NCI-H2227 (cell line): ENCODE measurements around the gene GP1BA.

Experiments used
- DNase-seq: peaks from one replicate; lab custom pipeline; 2025; ENCODE audit not compliant: unreplicated experiment; lab: John Stamatoyannopoulos, UW

Gene GP1BA

DNA sequence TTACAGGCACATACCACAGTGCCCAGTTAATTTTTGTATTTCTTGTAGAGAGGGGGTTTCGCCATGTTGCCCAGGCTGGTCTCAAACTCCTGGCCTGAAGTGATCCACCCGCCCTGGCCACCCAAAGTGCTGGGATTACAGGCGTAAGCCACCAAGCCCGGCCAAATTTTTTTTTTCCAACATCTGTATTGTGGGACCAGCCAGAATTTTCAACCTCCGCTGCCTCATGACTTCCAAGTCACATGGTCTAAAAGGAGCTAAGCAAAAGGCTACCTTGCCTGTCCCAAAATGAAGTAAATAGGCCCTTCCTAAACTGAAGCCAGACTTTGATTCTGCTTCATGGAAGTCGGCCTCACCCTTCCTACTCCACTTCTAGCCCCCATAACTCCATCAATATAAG, 39.7 kb downstream of the GP1BA start:
- no peak for DNase-seq

DNA sequence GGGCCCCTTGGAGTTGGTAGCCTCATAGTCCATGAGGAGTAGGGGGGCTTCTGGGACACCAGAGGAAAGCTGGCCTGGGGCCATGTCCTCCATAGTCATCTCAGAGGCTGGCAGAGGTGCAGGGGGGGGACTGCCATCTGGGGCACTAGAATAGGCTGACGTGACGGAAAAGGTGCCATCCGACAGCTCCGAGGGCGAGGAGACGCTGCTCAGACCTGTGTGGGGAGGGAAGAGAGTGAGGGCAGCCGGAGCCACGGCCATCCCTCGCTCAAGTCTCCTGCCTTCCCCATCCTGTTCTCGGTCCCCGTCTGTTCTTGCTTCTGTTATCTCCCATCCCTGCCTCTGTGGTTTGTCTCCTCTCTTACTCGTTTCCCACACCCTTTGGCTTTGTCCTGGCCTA, 40.2 kb downstream of the GP1BA start:
- no peak for DNase-seq

DNA sequence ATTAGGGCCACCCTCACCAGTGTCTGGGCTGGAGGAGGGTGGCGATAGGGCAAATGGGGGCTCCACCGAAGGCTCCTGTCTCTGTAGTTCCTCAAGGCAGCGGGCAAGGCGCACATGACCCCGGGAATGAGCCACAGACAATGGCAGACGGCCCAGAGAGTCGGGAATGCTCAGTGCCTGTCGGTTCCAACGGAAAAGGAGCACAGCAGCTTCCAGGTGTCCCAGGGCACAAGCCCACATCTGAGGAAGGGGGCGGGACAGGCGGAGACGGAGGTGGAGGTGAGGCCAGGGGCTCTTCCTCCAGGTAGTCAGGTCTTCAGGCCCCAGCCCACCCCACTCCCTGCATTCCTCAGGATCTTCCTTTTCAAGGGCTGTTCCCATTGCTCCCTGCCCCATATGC, 40.7 kb downstream of the GP1BA start:
- DNase-seq: no peak

DNA sequence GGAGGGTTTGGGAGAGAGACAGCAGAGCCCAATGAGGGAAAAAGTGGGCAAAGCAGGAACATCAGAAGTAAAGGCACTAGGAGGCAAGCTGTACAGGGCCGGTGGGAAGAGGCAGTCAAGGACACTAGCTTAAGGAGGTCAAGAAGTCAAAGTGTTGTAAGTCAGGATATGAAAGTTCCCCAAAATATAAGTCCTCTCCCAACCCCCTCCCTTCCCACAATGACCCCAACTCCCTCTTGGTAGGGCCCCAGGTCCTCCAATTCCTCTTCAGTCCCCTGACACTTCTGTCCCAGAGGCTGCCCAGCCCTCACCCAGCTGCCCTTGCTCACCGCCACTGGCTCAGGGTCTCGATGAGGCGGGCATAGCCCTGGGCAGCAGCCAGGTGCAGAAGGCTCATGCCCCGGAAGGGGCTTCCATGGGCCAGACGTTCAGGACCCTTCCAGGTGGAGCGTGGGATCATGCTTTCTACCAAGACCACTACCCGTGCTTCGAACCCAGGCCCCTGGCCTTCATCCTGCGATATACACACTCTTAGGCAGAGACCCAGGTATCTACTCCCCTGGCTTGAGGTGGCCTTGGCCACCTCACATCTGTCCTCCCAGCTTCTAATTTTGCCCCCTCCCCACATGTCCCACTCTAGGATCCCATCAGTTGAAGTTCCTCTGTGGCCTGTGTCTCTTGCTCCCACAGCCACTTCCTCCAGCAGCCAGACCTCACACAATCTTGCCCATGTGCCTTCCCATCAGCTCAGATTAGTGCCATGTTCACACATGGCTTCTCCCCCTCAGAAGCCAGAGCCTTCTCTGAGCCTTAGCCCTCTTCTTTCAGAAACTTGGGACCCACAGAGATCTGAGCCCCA, 41.4 kb downstream of the GP1BA start:
- DNase-seq: no peak

DNA sequence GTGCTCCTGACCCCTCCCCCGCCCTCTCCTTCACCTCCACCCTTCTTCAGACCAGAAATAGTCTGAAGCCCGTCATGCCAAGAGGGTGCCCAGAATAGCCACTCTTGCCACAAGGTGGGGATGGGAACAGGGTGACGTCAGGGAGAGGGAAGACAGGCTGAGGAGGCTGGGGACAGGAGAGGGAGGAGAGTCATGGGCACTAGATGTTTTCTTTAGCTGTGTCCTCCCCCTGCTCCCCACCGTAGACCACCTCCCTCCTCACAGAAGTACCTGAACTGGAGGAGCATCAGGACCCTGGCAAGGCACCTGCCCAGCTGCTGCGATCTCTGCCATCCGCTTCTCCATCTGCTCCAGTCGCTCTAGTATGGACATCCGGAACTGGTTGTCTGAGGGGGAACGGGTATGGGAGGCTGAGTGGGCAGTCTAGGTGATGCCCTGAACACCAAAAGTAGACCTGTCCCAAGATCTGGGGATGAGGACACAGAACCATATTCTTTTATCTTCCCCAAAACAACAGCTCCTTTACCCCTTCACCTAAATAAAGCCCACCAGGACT, 42.1 kb downstream of the GP1BA start:
- no peak for DNase-seq

DNA sequence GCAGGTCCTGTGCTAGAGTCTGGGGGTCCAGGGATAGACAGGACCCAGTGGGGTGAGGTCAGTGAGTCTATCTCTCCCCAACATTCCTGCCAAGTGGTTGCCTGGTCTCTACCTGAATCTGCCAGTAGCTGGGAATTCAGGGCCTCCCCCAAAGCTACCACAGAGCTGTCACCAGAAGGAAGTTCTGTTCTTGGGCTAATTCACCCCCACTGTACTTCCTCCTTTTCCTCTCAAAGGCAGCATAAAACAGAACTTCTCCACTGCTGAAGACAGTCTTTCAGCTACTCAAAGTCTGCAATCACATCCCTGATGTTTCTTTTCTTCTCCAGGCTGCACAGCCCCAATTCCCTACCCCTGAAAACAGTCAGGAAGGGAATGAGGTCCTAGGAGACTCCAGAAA, 46.6 kb downstream of the GP1BA start:
- no peak for DNase-seq

DNA sequence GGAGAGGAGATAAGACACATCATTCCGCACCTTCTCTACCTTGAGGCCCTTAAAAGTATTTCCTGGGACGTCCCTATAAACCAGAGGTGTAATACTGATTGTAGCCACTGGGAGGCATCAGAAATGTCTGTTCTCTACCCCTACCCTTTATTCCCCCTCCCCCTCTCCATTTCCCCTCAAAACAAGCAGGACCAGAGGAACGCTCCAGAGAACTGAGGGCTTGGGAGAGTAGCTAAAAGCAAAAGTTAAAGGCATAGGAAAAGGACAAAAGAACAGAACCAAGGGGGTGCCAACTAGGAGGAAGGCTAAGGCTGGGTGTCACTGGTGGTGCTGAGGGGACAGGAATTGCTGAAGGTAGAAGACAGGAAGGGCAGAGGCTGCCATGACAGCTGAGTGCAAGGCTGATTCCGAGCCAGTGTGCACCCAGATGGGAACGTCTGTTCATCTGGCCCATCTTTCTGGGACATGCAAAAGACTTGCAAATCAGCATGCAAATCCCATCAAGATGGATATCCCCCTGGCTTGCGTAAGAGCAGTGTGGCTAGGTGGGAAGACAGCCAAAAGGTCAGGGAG, 48.7 kb downstream of the GP1BA start:
- DNase-seq: peak; percentile 59

DNA sequence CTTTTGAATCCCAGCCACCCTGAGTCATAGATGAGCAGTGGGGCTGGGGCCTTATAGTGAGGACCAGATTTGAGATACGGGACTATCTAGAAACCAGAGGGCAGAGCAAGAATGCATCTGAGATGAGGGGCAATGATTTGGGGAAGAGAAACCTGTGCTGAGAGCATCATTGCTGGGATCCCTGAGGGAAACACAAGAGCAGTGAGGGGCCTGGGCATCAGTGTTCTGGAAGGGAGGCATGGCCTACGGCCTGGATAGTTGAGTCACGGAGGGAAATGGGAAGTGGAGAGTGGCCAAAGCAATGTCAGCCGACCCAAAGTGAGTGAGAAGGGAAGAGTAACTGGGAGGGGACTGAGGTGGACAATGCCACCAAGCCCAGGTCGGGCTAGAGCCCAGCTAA, 50.2 kb downstream of the GP1BA start:
- DNase-seq: no peak
